OCI-LY1 (cell line): Measurements from ENCODE around the gene RNF151.

Experiments used
- H2AFZ ChIP-seq: fragments of 200-600 bp; sonication (generic), shearing (Covaris generic); 2 replicates; pipeline ENCODE4 v1.6.0; 2014; ENCODE audit warnings: antibody characterized with exemption, mild to moderate bottlenecking, low read length
- H3F3A ChIP-seq: fragments of 200-600 bp; sonication (generic), shearing (Covaris generic); 2 replicates; pipeline ENCODE4 v1.6.0; 2014; ENCODE audit warnings: mild to moderate bottlenecking, antibody characterized with exemption, low read length, moderate library complexity; ENCODE audit not compliant: insufficient read depth
- H3K27ac ChIP-seq: fragments of 200-600 bp; sonication (generic); 2 replicates; pipeline ENCODE4 v1.5.1; 2014; ENCODE audit warnings: low read length, mixed run types, mild to moderate bottlenecking, low read depth; ENCODE audit not compliant: poor library complexity, severe bottlenecking
- H3K27me3 ChIP-seq: fragments of 200-600 bp; sonication (generic); 2 replicates; pipeline ENCODE4 v1.6.0; 2014; ENCODE audit warnings: antibody characterized with exemption, mild to moderate bottlenecking, low read length, moderate library complexity; ENCODE audit not compliant: insufficient read depth
- H3K36me3 ChIP-seq: fragments of 200-600 bp; sonication (generic); 2 replicates; pipeline ENCODE4 v1.6.1; 2014; ENCODE audit warnings: mild to moderate bottlenecking, antibody characterized with exemption, low read length, moderate library complexity, mixed read lengths; ENCODE audit not compliant: insufficient read depth
- H3K4me1 ChIP-seq: fragments of 200-600 bp; sonication (generic); 2 replicates; pipeline ENCODE4 v1.5.1; 2014; ENCODE audit warnings: mild to moderate bottlenecking, low read length, moderate library complexity; ENCODE audit not compliant: insufficient read depth, severe bottlenecking
- H3K4me2 ChIP-seq: fragments of 200-600 bp; sonication (generic), shearing (Covaris generic); 2 replicates; pipeline ENCODE4 v1.6.1; 2014; ENCODE audit warnings: low read length
- H3K4me3 ChIP-seq: fragments of 200-600 bp; sonication (generic); 2 replicates; pipeline ENCODE4 v1.5.1; 2014; ENCODE audit warnings: low read length, low read depth, mild to moderate bottlenecking, mixed read lengths; ENCODE audit not compliant: poor library complexity, severe bottlenecking
- H3K79me2 ChIP-seq: fragments of 200-600 bp; shearing (Covaris generic); 2 replicates; pipeline ENCODE4 v1.6.1; 2016; ENCODE audit warnings: mixed run types, low read length, mixed read lengths; ENCODE audit not compliant: insufficient read depth
- H3K9ac ChIP-seq: fragments of 200-600 bp; sonication (generic), shearing (Covaris generic); 2 replicates; pipeline ENCODE4 v1.6.1; 2014; ENCODE audit warnings: mild to moderate bottlenecking, low read length, mixed read lengths
- H3K9me2 ChIP-seq: fragments of 200-600 bp; sonication (generic), shearing (Covaris generic); 2 replicates; pipeline ENCODE4 v1.6.1; 2014; ENCODE audit warnings: low read depth, mild to moderate bottlenecking, low read length, mixed read lengths
- H3K9me3 ChIP-seq: fragments of 200-600 bp; shearing (Covaris generic); 2 replicates; pipeline ENCODE4 v1.6.1; 2014; ENCODE audit warnings: low read length, mixed read lengths
- H4K20me1 ChIP-seq: fragments of 200-600 bp; sonication (generic), shearing (Covaris generic); 2 replicates; pipeline ENCODE4 v1.6.0; 2016; ENCODE audit warnings: mild to moderate bottlenecking, low read length; ENCODE audit not compliant: insufficient read depth
- CTCF ChIP-seq: fragments of 200-600 bp; sonication (generic), shearing (Covaris generic); IDR thresholded peaks from 2 replicates; pipeline ENCODE4 v1.5.1; 2017; ENCODE audit warnings: mild to moderate bottlenecking, antibody characterized with exemption, low read length, moderate library complexity, mixed read lengths
- EZH2 ChIP-seq: fragments of 200-600 bp; sonication (generic), shearing (Covaris generic); IDR thresholded peaks from 2 replicates; pipeline ENCODE4 v1.8.0; 2017; ENCODE audit warnings: borderline replicate concordance, mixed run types, mild to moderate bottlenecking, antibody characterized with exemption, low read length, moderate library complexity, mixed read lengths

Gene RNF151

GRCh38 chr16:1991588-1991947 is 24.9 kb downstream of the RNF151 start:
- Histone ChIP-seq H2AFZ (no peak overlapping the region), H3K27ac (peak overlapping the region; percentile 48), H3K27me3 (peaks cover 6% of the 10 kb centered on the region; the same call in 1 of the 2 replicates), H3K9me3 (no peaks in the 10 kb centered on the region), H4K20me1 (no peaks in the 10 kb centered on the region), H3K79me2 (no peaks in the 10 kb centered on the region), H3K4me3 (peak overlapping the region; percentile 60), H3K9me2 (no peaks in the 10 kb centered on the region), H3F3A (no peaks in the 10 kb centered on the region; the same call in 1 of the 2 replicates), H3K36me3 (peaks cover 8% of the 10 kb centered on the region), H3K4me1 (peaks cover 29% of the 10 kb centered on the region), H3K4me2 (peak overlapping the region; percentile 68), H3K9ac (peak overlapping the region; percentile 61)
- TF ChIP-seq CTCF (no peak), EZH2 (no peak)

GRCh38 chr16:1991948-1992703 is 25.5 kb downstream of the RNF151 start:
- H3K9me2 ChIP-seq: no peaks in the 10 kb centered on the region
- peak overlapping the region; percentile 60 for H3K4me3 ChIP-seq
- peak overlapping the region; percentile 68 for H3K4me2 ChIP-seq
- TF ChIP-seq CTCF (no peak), EZH2 (no peak)
- H3K4me1 ChIP-seq: peaks cover 29% of the 10 kb centered on the region
- no peaks in the 10 kb centered on the region; the same call in 1 of the 2 replicates for H3F3A ChIP-seq
- H3K9ac ChIP-seq: peak overlapping the region; percentile 61
- H3K36me3 ChIP-seq: peaks cover 9% of the 10 kb centered on the region
- no peaks in the 10 kb centered on the region for H4K20me1 ChIP-seq
- H2AFZ ChIP-seq: no peak overlapping the region
- H3K9me3 ChIP-seq: no peaks in the 10 kb centered on the region
- peak overlapping the region; percentile 48 for H3K27ac ChIP-seq
- H3K27me3 ChIP-seq: peaks cover 6% of the 10 kb centered on the region; the same call in 1 of the 2 replicates
- no peaks in the 10 kb centered on the region for H3K79me2 ChIP-seq

GRCh38 chr16:1992704-1993317 is 26.2 kb downstream of the RNF151 start:
- Histone ChIP-seq H3K27me3 (peaks cover 6% of the 10 kb centered on the region; the same call in 1 of the 2 replicates), H4K20me1 (no peaks in the 10 kb centered on the region), H3F3A (no peaks in the 10 kb centered on the region; the same call in 1 of the 2 replicates), H2AFZ (no peak overlapping the region), H3K4me2 (no peak overlapping the region), H3K4me1 (peaks cover 29% of the 10 kb centered on the region), H3K27ac (peak overlapping the region; percentile 70), H3K9ac (no peak overlapping the region), H3K9me3 (no peaks in the 10 kb centered on the region), H3K36me3 (peaks cover 16% of the 10 kb centered on the region), H3K4me3 (no peak overlapping the region), H3K9me2 (no peaks in the 10 kb centered on the region), H3K79me2 (no peaks in the 10 kb centered on the region)
- TF ChIP-seq CTCF (no peak), EZH2 (no peak)
